Measurements from ENCODE around the gene AFDN. TPM values are rescaled to one million over a fixed set of nuclear protein-coding genes. Genes with fewer than 3 reads are reported as not detected.

Gene AFDN
- total RNA-seq, 4 donors from 2014 or later, result 134 to 179 (median 144) TPM

DNA sequence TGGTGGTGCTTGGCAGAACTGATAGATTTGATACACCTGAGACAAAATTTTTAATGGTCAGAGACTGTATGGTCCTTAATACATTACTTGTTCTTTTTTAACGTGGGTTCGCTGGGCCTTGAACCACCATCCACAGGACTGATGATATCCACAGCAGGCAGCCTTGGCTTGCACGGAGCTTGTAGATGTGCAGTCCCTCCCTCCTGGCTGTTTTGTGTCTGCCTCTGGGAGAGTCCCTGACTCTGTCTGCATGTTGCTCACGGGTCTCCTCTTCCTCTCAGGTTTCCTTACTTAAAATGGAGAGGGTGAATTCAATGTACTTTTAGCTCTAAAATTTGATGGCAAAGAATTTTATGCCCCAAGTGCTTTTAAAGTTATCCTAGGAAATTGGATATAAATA, 188.3 kb downstream of the AFDN start:
- Histone ChIP-seq H3K36me3 (no peaks in the 10 kb centered on the region), H3K27ac (no peak overlapping the region), H3K9me3 (peaks cover 0 to 37% (median 11%) of the 10 kb centered on the region in 4 donors), H3K4me1 (peaks cover 0 to 33% (median 2%) of the 10 kb centered on the region in 4 donors), H3K4me3 (no peak overlapping the region), H3K27me3 (no peaks in the 10 kb centered on the region)
- TF ChIP-seq, protein P1, sequence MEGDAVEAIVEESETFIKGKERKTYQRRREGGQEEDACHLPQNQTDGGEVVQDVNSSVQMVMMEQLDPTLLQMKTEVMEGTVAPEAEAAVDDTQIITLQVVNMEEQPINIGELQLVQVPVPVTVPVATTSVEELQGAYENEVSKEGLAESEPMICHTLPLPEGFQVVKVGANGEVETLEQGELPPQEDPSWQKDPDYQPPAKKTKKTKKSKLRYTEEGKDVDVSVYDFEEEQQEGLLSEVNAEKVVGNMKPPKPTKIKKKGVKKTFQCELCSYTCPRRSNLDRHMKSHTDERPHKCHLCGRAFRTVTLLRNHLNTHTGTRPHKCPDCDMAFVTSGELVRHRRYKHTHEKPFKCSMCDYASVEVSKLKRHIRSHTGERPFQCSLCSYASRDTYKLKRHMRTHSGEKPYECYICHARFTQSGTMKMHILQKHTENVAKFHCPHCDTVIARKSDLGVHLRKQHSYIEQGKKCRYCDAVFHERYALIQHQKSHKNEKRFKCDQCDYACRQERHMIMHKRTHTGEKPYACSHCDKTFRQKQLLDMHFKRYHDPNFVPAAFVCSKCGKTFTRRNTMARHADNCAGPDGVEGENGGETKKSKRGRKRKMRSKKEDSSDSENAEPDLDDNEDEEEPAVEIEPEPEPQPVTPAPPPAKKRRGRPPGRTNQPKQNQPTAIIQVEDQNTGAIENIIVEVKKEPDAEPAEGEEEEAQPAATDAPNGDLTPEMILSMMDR (IDR thresholded peaks at IDR 0.05), result no peak
- TF ChIP-seq EP300 (IDR thresholded peaks at IDR 0.05) (no peak), POLR2A (IDR thresholded peaks at IDR 0.05) (no peak)
- WGBS, 2 donors, result 77 to 78% methylated on average over 4 of the region's 4 CpGs
- DNase-seq (ENCODE audit: low spot score in 2 of 2), result no peak

- Histone ChIP-seq H3K27me3 (no peaks in the 10 kb centered on the region), H3K4me1 (peaks cover 0 to 33% (median 2%) of the 10 kb centered on the region in 4 donors), H3K27ac (no peak overlapping the region), H3K9me3 (peaks cover 0 to 31% (median 8%) of the 10 kb centered on the region in 4 donors), H3K4me3 (no peak overlapping the region), H3K36me3 (no peaks in the 10 kb centered on the region)
- no peak for DNase-seq (ENCODE audit: low spot score in 2 of 2)
- TF ChIP-seq, protein P1 (IDR thresholded peaks at IDR 0.05), result no peak
- TF ChIP-seq EP300 (IDR thresholded peaks at IDR 0.05), result no peak
- no peak for TF ChIP-seq POLR2A (IDR thresholded peaks at IDR 0.05)
- WGBS, 2 donors, result 63 to 72% methylated on average over 14 of the region's 14 CpGs
Measured at GRCh38 chr6:168015482-168016175, 188.9 kb downstream of the AFDN start.

DNA sequence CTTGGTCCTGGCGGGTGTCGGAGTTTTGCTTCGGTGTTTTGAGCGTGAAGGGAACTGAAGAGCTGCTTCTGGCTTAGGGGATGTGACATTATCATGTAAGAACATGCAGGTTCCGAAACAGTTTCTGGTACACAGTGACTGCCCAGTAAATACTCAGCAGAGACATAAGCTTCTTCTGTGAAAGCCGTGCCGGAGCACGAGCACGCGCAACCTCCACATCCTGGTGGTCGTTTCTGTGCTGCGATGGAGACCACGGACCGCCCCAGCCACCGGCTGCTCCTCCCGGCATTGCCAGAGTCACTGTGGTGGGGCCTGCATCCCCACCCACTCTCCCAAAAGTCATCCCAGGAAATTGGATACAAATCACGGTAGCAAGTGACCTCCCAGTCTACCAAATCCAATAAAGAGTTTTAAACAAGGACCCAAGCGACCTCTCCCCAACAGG, 189.5 kb downstream of the AFDN start:
- TF ChIP-seq POLR2A (IDR thresholded peaks at IDR 0.05) (no peak), EP300 (IDR thresholded peaks at IDR 0.05) (no peak)
- TF ChIP-seq, protein P1 (IDR thresholded peaks at IDR 0.05), result no peak
- H3K9me3 ChIP-seq, result peaks cover 0 to 25% (median 6%) of the 10 kb centered on the region in 4 donors
- no peaks in the 10 kb centered on the region for H3K27me3 ChIP-seq
- WGBS, 2 donors, result 82 to 89% methylated on average over 18 of the region's 18 CpGs
- H3K4me1 ChIP-seq, result peaks cover 0 to 33% (median 2%) of the 10 kb centered on the region in 4 donors
- no peaks in the 10 kb centered on the region for H3K36me3 ChIP-seq
- peak overlapping the region in 1 of 4 donors; percentile 8 for H3K27ac ChIP-seq
- peak overlapping the region in 1 of 4 donors; percentile 13 for H3K4me3 ChIP-seq
- DNase-seq (ENCODE audit: low spot score in 2 of 2), result no peak

DNA sequence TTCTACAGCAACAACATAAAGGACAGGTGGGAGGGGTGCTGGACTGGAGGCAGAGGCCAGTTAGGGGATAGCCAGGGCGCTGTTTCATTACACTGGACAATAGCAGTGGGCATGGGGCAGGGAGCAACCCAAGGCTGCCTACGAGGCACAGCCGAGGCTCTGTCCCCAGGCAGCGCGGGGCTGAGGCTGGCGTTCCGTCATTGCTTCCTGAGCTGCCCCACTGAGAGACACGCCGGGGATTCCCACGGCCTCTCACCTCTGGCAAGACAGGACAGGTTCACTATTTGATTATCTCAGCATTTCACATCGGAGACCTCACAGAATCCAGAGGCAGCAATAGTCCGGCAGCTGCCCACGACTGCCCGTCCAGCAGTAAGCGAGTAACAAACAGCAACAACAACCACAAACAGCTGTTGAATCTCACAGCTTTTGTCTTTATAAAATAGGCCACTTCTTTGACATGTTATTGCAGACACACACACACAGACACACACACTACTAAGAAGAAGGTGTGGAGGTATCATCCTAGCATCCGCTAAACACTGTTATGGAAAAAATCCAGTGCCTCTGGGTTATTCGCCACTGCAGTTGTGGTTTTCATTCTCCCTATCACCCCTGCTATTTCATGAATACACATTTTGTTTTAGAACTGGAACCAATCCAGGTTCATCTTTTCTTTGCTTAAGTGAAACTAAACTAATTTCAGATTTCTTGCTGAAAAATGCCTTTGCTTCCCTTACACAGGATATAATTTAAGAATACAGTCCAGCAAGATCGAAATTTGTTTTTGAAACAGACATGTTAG, 190.2 kb downstream of the AFDN start:
- Histone ChIP-seq H3K4me3 (peak overlapping the region in 3 of 4 donors; percentile 3 to 13 (median 12)), H3K27ac (peak overlapping the region in 1 of 4 donors; percentile 8), H3K27me3 (no peaks in the 10 kb centered on the region), H3K9me3 (peaks cover 0 to 18% (median 3%) of the 10 kb centered on the region in 4 donors), H3K36me3 (no peaks in the 10 kb centered on the region), H3K4me1 (peaks cover 0 to 33% (median 2%) of the 10 kb centered on the region in 4 donors)
- DNase-seq (ENCODE audit: low spot score in 2 of 2), result no peak
- WGBS, 2 donors, result 38 to 43% methylated on average over 16 to 18 of the region's 18 CpGs
- TF ChIP-seq, protein P1 (IDR thresholded peaks at IDR 0.05), result no peak
- TF ChIP-seq POLR2A (IDR thresholded peaks at IDR 0.05) (no peak), EP300 (IDR thresholded peaks at IDR 0.05) (no peak)
